Prostate gland (tissue), 2 donors: Measurements from ENCODE around the gene GLRX. TPM values are rescaled to one million over a fixed set of nuclear protein-coding genes. Genes with fewer than 3 reads are reported as not detected.

Source experiments
- DNase-seq: peaks from one replicate; pipeline ENCODE4 v3.0.0-alpha.2; 2019; ENCODE audit warnings: low spot score
- H3K27ac ChIP-seq, 2 donors: fragments of 200-600 bp; sonication (generic); 2 replicates each; pipeline ENCODE4 v1.5.1; 2017 to 2019
- H3K27me3 ChIP-seq: fragments of 200-600 bp; sonication (generic); replicated peaks from 2 replicates; pipeline ENCODE4 v1.5.1; 2019; ENCODE audit not compliant: insufficient read depth
- H3K36me3 ChIP-seq, 2 donors: fragments of 200-600 bp; sonication (generic); 1 replicate in 1 of 2; 2 replicates in 1 of 2; pipeline versions ENCODE4 v1.5.1 to v1.8.1; 2017 to 2019
- H3K4me1 ChIP-seq: fragments of 200-600 bp; sonication (generic); replicated peaks from 2 replicates; pipeline ENCODE4 v1.5.1; 2019
- H3K4me3 ChIP-seq, 2 donors: fragments of 200-600 bp; sonication (generic); 2 replicates each; pipeline ENCODE4 v1.5.1; 2017 to 2019
- H3K9me3 ChIP-seq: fragments of 200-600 bp; sonication (generic); 2 replicates; pipeline ENCODE4 v1.5.1; 2017
- CTCF ChIP-seq, 4 experiments: fragments of 200-600 bp in 2 of 4; fragments of 450-650 bp in 2 of 4; sonication (generic) in 2 of 4; IDR thresholded peaks; 1 replicate in 3 of 4; 2 replicates in 1 of 4; pipeline ENCODE4 v1.5.1; 2016 to 2019; ENCODE audit warnings: antibody characterized with exemption in 4 of 4, mild to moderate bottlenecking in 2 of 4, moderate library complexity in 2 of 4
- POLR2A ChIP-seq: fragments of 450-650 bp; IDR thresholded peaks from one replicate; pipeline ENCODE4 v1.6.1; 2016; ENCODE audit warnings: antibody characterized with exemption, mild to moderate bottlenecking
- POLR2AphosphoS5 ChIP-seq: sonication (generic); formaldehyde crosslinking; IDR thresholded peaks from one replicate; pipeline ENCODE4 v1.6.1; 2017; ENCODE audit warnings: antibody characterized with exemption
- WGBS: methylation state at CpG from one replicate; pipeline ENCODE4 v1.1.5; 2018; 5-methylcytosine and 5-hydroxymethylcytosine counted together
- intact Hi-C: fragments of 100-400 bp; cut with DNase I; formaldehyde crosslinking; loops from one replicate; pipeline ENCODE4 v1.14.2; 2022
- total RNA-seq, 2 donors: library from RNA; depleted of rRNA; stranded (reverse); fragments of >200 nt; gene quantifications; one replicate each; pipeline ENCODE4 v1.1.0, GENCODE V29; 2016

GLRX gene
- total RNA-seq, 2 donors from 2014 or later: 16.6 to 34.8 TPM

DNA sequence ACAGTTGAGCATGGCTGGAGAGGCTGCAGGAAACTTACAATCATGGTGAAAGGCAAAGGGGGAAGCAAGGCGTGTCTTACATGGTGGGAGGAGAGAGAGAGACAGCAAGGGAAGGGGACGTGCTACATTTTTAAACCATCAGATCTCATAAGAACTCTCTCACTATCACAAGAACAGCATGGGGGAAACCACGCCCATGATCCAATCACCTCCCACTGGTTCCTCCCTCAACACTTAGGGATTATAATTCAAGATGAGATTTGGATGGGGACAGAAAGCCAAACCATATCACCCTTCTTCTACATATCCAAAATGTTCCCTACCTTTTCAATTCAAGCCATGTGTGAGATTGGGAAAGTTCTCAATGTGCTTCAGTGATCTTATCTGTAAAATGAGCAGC is 22.9 kb upstream of the GLRX start:
- WGBS: 70% methylated on average over 3 of the region's 3 CpGs
- no peaks in the 10 kb centered on the region for H3K27me3 ChIP-seq
- H3K4me3 ChIP-seq: no peak overlapping the region
- peak overlapping the region in 1 of 2 donors; percentile 33 for H3K27ac ChIP-seq
- no peak for DNase-seq
- peaks cover 5% of the 10 kb centered on the region for H3K4me1 ChIP-seq
- no peaks in the 10 kb centered on the region for H3K9me3 ChIP-seq
- intact Hi-C loops: loop anchor here (5.0 to 10.0 kb wide), 2 partner anchors 198 to 291 kb away; partner anchors contain the start of genes ARSK, RFESD and SKIC3
- TF ChIP-seq POLR2A (no peak), POLR2AphosphoS5 (no peak), CTCF (IDR thresholded peaks at IDR 0.05) (no peak)
- H3K36me3 ChIP-seq: no peaks in the 10 kb centered on the region

DNA sequence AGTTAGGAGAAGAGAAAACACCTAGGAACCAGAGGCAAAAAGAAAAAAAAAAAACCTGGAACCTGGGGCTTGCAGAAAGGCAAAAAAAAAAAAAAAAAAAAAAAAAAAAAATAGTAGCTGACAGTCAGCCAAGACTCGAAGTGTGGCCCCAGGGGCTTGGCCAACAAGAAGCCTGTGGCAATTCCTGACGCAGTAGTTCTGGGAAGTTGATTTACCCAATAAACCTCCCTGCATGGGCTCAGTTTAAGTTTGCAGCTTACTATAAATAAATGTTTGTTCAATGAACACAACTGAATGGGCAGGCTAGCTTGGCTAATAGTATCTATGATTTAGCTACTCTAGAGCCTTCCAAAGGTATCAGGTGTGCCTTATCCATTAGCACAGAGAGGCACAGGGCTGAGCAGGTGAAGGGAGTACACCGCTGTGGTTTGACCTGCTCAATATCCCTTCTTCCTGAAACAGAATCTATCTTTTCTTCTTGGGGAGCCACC is 21.3 kb upstream of the GLRX start:
- peak; percentile 75 for DNase-seq
- intact Hi-C loops: loop anchor here (5.0 to 10.0 kb wide), 2 partner anchors 176 to 289 kb away; partner anchors contain the start of genes ARSK and SKIC3
- 49% methylated on average over 3 of the region's 3 CpGs for WGBS
- H3K4me3 ChIP-seq: no peak overlapping the region
- peaks cover 5% of the 10 kb centered on the region for H3K4me1 ChIP-seq
- no peaks in the 10 kb centered on the region for H3K36me3 ChIP-seq
- H3K9me3 ChIP-seq: no peaks in the 10 kb centered on the region
- TF ChIP-seq POLR2A (no peak), POLR2AphosphoS5 (peak; percentile 89)
- H3K27ac ChIP-seq: peak overlapping the region; percentile 77 to 79
- no peaks in the 10 kb centered on the region for H3K27me3 ChIP-seq

- H3K27me3 ChIP-seq: no peaks in the 10 kb centered on the region
- no peaks in the 10 kb centered on the region for H3K9me3 ChIP-seq
- 81% methylated on average over 11 of the region's 11 CpGs for WGBS
- peaks cover 5% of the 10 kb centered on the region for H3K4me1 ChIP-seq
- TF ChIP-seq POLR2A (no peak), CTCF (IDR thresholded peaks at IDR 0.05) (peak in 1 of 4 experiments; percentile 2)
- H3K4me3 ChIP-seq: no peak overlapping the region
- H3K27ac ChIP-seq: peak overlapping the region; percentile 77 to 79
- DNase-seq: no peak
- H3K36me3 ChIP-seq: no peaks in the 10 kb centered on the region
- intact Hi-C loops: loop anchor here (5.0 to 10.0 kb wide), 2 partner anchors 176 to 288 kb away; partner anchors contain the start of genes ARSK and SKIC3
Measured at GRCh38 chr5:95842854-95843544, 20.5 kb upstream of the GLRX start.

DNA sequence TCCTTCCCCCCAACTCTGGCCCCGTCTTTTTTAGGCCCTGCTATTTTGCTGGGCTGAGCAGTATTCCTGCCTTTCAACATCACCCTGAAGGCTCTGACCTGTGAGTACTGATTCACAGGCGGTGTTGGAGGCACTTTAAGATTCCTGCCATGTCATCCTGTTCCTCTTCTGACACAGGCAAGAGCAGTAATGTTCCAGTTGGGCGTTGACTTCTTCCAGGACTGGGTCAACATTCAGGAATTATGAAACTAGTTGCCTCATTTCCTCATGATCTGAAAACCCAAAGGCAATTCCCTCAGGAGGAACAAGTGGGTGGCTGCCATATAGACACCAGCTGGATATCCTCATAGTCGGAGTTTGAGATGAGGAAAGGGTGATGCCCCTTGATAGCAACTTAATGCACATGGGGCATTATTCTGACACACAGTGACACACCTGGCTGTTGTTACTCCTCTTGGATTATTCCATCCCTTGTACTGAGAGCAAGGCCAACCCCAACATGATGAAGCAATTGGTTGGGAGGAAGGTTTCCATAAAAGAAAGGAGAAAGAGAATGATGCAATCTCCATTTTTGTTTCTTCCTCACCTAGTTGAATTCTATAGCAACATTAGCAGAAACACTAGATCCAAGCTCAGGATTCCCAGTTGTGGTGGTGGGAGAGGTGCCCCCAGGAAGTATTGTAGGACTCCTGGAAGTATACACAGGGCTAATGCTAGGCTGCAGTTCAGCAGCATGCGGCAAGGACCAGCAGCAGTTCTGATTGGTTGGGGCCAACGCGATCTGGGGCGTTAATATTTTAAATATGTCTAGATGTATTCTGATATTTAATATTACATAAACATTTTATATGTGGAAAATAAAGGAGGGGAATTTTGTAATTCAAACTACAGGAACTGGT is 19.6 kb upstream of the GLRX start:
- no peak for DNase-seq
- Histone ChIP-seq H3K36me3 (no peaks in the 10 kb centered on the region), H3K4me3 (no peak overlapping the region), H3K27ac (peak overlapping the region in 1 of 2 donors; percentile 11), H3K4me1 (peaks cover 5% of the 10 kb centered on the region), H3K27me3 (no peaks in the 10 kb centered on the region), H3K9me3 (no peaks in the 10 kb centered on the region)
- 91% methylated on average over 8 of the region's 8 CpGs for WGBS
- no peak for TF ChIP-seq CTCF (IDR thresholded peaks at IDR 0.05)
- TF ChIP-seq POLR2AphosphoS5: peak; percentile 29
- no peak for TF ChIP-seq POLR2A
- intact Hi-C loops: loop anchor here (5.0 to 10.0 kb wide), 2 partner anchors 175 to 287 kb away; partner anchors contain the start of genes ARSK and SKIC3
